GM12873 (cell line): ENCODE data around the gene SUSD4.

Experiments
- TF ChIP-seq, protein P1 (sequence below): IDR thresholded peaks from 2 replicates; pipeline ENCODE4 v1.5.1; 2012; ENCODE audit warnings: low read depth, mild to moderate bottlenecking, moderate library complexity, low read length, control low read depth; ENCODE audit not compliant: insufficient read depth; ENCODE audit errors: missing control alignments

SUSD4 gene

GRCh38 chr1:223199094-223199647, 164.8 kb downstream of the SUSD4 start:
- TF ChIP-seq, protein P1, sequence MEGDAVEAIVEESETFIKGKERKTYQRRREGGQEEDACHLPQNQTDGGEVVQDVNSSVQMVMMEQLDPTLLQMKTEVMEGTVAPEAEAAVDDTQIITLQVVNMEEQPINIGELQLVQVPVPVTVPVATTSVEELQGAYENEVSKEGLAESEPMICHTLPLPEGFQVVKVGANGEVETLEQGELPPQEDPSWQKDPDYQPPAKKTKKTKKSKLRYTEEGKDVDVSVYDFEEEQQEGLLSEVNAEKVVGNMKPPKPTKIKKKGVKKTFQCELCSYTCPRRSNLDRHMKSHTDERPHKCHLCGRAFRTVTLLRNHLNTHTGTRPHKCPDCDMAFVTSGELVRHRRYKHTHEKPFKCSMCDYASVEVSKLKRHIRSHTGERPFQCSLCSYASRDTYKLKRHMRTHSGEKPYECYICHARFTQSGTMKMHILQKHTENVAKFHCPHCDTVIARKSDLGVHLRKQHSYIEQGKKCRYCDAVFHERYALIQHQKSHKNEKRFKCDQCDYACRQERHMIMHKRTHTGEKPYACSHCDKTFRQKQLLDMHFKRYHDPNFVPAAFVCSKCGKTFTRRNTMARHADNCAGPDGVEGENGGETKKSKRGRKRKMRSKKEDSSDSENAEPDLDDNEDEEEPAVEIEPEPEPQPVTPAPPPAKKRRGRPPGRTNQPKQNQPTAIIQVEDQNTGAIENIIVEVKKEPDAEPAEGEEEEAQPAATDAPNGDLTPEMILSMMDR: no peak

DNA sequence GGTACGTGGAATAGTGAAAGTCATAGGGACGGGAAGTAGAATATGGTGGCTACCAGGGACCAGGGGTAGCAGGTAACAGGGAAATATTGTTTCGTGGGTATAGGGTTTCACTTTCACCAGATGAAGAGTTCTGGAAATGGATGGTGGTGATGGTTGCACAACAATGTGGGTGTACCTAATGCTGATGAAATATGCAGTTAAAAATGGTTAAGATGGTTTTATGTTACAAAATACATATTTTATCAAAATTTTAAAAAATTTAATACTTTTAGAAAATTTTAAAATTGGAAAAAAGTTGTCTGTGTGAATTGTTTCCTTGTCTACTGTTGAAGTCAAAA, 165.4 kb downstream of the SUSD4 start:
- TF ChIP-seq, protein P1: no peak

GRCh38 chr1:223197923-223198627, 165.9 kb downstream of the SUSD4 start:
- TF ChIP-seq, protein P1: no peak

DNA sequence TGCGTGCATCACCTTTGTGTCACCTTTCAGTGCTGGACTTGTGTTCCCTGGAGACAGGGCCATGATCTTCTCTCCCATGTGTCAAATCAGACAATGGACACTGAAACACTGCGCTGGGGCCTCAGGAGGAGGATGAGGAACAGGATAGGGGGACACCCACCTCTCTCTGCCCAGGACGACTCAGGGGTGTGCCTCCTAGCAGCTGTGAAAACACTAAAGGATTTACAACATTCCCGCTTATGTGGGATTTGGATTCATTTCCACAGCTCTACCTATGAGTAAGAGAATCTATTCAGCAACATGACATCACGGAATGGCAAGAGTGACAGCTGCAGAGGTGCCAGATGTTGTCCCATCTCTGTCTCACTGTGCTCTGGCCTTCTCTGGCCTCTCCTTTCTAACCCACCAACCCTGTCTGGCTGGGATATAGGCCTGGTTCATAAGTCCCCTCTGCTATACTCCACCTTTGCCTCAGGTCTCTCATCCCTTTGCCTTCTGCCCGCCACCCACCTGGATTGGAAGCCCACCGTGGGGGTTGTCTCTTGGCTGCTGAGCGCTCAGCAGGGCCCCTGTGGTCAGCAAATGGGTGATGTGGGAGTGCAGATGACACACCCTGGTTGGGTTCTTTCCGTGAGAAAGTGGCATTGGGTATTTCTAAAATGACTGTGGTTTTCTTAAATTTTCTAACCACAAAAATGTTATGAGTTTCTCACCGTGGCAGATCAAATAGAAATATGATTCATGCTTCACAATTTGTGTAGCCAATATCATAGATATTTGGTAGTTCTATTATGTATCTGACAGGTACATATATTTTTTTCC, 173.9 kb downstream of the SUSD4 start:
- TF ChIP-seq, protein P1: no peak

GRCh38 chr1:223189525-223189902, 174.5 kb downstream of the SUSD4 start:
- TF ChIP-seq, protein P1: no peak

- TF ChIP-seq, protein P1: no peak
Measured at GRCh38 chr1:223188618-223189356, 175.2 kb downstream of the SUSD4 start.

- TF ChIP-seq, protein P1: no peak
Measured at GRCh38 chr1:223186800-223187199, 177.2 kb downstream of the SUSD4 start.
